Liver (tissue), 3 donors: ENCODE results near the gene COL11A1.

Experiments used
- GABPA ChIP-seq, 2 donors: IDR thresholded peaks in 1 of 2; conservative IDR thresholded peaks in 1 of 2; 2 replicates each; pipeline ENCODE4 v1.6.1; 2016; ENCODE audit warnings: antibody characterized with exemption in 2 of 2, mild to moderate bottlenecking in 1 of 2, moderate library complexity in 1 of 2
- HNF4A ChIP-seq, 2 donors: conservative IDR thresholded peaks; 2 replicates each; pipeline ENCODE4 v1.6.1; 2016; ENCODE audit warnings: antibody characterized with exemption in 2 of 2, mild to moderate bottlenecking in 2 of 2
- RAD21 ChIP-seq, 2 donors: IDR thresholded peaks; 2 replicates each; pipeline ENCODE4 v1.6.1; 2016; ENCODE audit warnings: antibody characterized with exemption in 2 of 2, mild to moderate bottlenecking in 2 of 2
- SP1 ChIP-seq: IDR thresholded peaks from 2 replicates; pipeline ENCODE4 v1.6.1; 2018; ENCODE audit warnings: antibody characterized with exemption, mild to moderate bottlenecking
- YY1 ChIP-seq: IDR thresholded peaks from 2 replicates; pipeline ENCODE4 v1.6.1; 2016; ENCODE audit warnings: antibody characterized with exemption, mild to moderate bottlenecking
- TF ChIP-seq, protein P1 (sequence below): fragments of 150-350 bp; IDR thresholded peaks from 2 replicates; pipeline ENCODE4 v1.5.1; 2017; ENCODE audit warnings: improper control_type of control experiment, low read depth, low read length; ENCODE audit not compliant: missing input control
- TF ChIP-seq, protein P2 (sequence below): IDR thresholded peaks from 2 replicates; pipeline ENCODE4 v1.6.1; 2016; ENCODE audit warnings: antibody characterized with exemption
- TF ChIP-seq, protein P3 (sequence below): IDR thresholded peaks from 2 replicates; pipeline ENCODE4 v1.6.1; 2016; ENCODE audit warnings: antibody characterized with exemption, mild to moderate bottlenecking
- donor health status: healthy.
- donor health status: healthy.

DNA sequence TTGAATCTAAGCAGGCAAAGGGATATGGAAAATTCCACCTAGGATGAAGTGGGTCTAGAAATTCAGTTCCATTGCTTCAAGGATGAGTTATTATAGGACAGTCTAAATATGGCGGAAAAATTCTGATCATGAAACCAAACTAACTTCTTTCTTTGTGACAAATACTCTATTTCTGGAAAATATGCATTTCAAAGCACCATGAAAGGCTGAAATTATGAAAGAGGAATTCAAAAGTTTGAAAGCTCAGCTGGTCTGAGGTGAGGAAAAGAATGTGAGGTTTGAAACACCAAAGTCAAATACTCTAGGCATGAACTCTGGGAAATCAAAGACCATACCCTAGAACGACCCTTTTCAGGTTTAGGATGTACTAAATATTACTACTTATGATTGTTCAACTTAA, 36.4 kb upstream of the COL11A1 start:
- TF ChIP-seq YY1 (no peak), HNF4A (conservative IDR thresholded peaks at IDR 0.05) (no peak), SP1 (no peak), GABPA (IDR thresholded peaks at IDR 0.05 in 1 of 2, conservative IDR thresholded peaks at IDR 0.05 in 1 of 2) (no peak), RAD21 (IDR thresholded peaks at IDR 0.05) (no peak)
- TF ChIP-seq, protein P1, sequence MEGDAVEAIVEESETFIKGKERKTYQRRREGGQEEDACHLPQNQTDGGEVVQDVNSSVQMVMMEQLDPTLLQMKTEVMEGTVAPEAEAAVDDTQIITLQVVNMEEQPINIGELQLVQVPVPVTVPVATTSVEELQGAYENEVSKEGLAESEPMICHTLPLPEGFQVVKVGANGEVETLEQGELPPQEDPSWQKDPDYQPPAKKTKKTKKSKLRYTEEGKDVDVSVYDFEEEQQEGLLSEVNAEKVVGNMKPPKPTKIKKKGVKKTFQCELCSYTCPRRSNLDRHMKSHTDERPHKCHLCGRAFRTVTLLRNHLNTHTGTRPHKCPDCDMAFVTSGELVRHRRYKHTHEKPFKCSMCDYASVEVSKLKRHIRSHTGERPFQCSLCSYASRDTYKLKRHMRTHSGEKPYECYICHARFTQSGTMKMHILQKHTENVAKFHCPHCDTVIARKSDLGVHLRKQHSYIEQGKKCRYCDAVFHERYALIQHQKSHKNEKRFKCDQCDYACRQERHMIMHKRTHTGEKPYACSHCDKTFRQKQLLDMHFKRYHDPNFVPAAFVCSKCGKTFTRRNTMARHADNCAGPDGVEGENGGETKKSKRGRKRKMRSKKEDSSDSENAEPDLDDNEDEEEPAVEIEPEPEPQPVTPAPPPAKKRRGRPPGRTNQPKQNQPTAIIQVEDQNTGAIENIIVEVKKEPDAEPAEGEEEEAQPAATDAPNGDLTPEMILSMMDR, result no peak
- TF ChIP-seq, protein P2, sequence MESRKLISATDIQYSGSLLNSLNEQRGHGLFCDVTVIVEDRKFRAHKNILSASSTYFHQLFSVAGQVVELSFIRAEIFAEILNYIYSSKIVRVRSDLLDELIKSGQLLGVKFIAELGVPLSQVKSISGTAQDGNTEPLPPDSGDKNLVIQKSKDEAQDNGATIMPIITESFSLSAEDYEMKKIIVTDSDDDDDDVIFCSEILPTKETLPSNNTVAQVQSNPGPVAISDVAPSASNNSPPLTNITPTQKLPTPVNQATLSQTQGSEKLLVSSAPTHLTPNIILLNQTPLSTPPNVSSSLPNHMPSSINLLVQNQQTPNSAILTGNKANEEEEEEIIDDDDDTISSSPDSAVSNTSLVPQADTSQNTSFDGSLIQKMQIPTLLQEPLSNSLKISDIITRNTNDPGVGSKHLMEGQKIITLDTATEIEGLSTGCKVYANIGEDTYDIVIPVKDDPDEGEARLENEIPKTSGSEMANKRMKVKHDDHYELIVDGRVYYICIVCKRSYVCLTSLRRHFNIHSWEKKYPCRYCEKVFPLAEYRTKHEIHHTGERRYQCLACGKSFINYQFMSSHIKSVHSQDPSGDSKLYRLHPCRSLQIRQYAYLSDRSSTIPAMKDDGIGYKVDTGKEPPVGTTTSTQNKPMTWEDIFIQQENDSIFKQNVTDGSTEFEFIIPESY, result no peak
- TF ChIP-seq, protein P3, sequence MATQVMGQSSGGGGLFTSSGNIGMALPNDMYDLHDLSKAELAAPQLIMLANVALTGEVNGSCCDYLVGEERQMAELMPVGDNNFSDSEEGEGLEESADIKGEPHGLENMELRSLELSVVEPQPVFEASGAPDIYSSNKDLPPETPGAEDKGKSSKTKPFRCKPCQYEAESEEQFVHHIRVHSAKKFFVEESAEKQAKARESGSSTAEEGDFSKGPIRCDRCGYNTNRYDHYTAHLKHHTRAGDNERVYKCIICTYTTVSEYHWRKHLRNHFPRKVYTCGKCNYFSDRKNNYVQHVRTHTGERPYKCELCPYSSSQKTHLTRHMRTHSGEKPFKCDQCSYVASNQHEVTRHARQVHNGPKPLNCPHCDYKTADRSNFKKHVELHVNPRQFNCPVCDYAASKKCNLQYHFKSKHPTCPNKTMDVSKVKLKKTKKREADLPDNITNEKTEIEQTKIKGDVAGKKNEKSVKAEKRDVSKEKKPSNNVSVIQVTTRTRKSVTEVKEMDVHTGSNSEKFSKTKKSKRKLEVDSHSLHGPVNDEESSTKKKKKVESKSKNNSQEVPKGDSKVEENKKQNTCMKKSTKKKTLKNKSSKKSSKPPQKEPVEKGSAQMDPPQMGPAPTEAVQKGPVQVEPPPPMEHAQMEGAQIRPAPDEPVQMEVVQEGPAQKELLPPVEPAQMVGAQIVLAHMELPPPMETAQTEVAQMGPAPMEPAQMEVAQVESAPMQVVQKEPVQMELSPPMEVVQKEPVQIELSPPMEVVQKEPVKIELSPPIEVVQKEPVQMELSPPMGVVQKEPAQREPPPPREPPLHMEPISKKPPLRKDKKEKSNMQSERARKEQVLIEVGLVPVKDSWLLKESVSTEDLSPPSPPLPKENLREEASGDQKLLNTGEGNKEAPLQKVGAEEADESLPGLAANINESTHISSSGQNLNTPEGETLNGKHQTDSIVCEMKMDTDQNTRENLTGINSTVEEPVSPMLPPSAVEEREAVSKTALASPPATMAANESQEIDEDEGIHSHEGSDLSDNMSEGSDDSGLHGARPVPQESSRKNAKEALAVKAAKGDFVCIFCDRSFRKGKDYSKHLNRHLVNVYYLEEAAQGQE, result no peak
